ENCODE measurements around the gene DCAF5. TPM values are rescaled to one million over a fixed set of nuclear protein-coding genes. Genes with fewer than 3 reads are reported as not detected.

DCAF5 gene
- total RNA-seq, 1 donor from 2014 or later, result 48.3 TPM

GRCh38 chr14:69046476-69046860 is 106.5 kb downstream of the DCAF5 start:
- DNase-seq (ENCODE audit: low spot score), result no peak
- peaks cover 95% of the 10 kb centered on the region for H3K4me1 Mint-ChIP-seq (ENCODE audit: low read depth)
- no peaks in the 10 kb centered on the region for H3K27me3 Mint-ChIP-seq (ENCODE audit: low read depth)
- H3K4me3 Mint-ChIP-seq (ENCODE audit: unreplicated experiment), result no peak overlapping the region
- H3K27ac Mint-ChIP-seq (ENCODE audit: unreplicated experiment), result peak overlapping the region; percentile 95
- H3K9me3 Mint-ChIP-seq (ENCODE audit: low read depth), result no peaks in the 10 kb centered on the region
- TF ChIP-seq, protein P1, sequence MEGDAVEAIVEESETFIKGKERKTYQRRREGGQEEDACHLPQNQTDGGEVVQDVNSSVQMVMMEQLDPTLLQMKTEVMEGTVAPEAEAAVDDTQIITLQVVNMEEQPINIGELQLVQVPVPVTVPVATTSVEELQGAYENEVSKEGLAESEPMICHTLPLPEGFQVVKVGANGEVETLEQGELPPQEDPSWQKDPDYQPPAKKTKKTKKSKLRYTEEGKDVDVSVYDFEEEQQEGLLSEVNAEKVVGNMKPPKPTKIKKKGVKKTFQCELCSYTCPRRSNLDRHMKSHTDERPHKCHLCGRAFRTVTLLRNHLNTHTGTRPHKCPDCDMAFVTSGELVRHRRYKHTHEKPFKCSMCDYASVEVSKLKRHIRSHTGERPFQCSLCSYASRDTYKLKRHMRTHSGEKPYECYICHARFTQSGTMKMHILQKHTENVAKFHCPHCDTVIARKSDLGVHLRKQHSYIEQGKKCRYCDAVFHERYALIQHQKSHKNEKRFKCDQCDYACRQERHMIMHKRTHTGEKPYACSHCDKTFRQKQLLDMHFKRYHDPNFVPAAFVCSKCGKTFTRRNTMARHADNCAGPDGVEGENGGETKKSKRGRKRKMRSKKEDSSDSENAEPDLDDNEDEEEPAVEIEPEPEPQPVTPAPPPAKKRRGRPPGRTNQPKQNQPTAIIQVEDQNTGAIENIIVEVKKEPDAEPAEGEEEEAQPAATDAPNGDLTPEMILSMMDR (IDR thresholded peaks at IDR 0.05), result no peak
- no peaks in the 10 kb centered on the region for H3K36me3 Mint-ChIP-seq (ENCODE audit: low read depth)

DNA sequence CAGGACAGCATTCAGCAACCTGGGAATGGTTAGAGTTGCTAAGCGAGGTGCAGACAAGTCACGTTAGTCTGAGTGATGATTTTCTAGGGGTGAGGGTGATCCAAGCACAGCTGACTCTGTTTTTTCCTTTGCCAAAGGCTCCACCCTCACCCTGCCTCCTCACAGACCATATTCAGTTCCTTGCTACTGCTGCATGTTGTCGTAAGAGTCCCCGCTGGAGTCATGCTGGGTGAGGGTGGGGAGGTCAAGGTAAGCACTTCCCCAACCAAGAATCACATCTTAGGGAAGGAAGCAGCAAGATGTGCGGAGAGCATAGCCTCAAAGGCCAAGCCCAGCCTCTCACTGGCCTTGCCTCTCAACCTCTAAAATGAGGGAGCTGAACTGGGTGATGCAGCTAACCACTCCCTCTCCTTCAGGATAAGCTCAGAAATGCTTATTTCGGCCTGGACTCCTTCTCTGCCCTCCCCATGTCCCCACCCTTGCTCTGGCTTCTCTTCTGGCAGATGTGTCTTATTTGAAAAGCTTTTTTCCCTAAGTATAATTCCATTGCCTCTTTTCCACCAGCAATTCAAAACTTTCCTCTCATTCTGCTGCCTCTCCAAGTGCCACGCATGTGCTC is 107.0 kb downstream of the DCAF5 start:
- TF ChIP-seq, protein P1 (IDR thresholded peaks at IDR 0.05), result no peak
- no peaks in the 10 kb centered on the region for H3K27me3 Mint-ChIP-seq (ENCODE audit: low read depth)
- no peaks in the 10 kb centered on the region for H3K36me3 Mint-ChIP-seq (ENCODE audit: low read depth)
- peak overlapping the region; percentile 95 for H3K27ac Mint-ChIP-seq (ENCODE audit: unreplicated experiment)
- no peaks in the 10 kb centered on the region for H3K9me3 Mint-ChIP-seq (ENCODE audit: low read depth)
- H3K4me1 Mint-ChIP-seq (ENCODE audit: low read depth), result peaks cover 95% of the 10 kb centered on the region
- H3K4me3 Mint-ChIP-seq (ENCODE audit: unreplicated experiment), result no peak overlapping the region
- no peak for DNase-seq (ENCODE audit: low spot score)

GRCh38 chr14:69044965-69045555 is 107.9 kb downstream of the DCAF5 start:
- Mint-ChIP-seq H3K27me3 (ENCODE audit: low read depth) (no peaks in the 10 kb centered on the region), H3K36me3 (ENCODE audit: low read depth) (no peaks in the 10 kb centered on the region), H3K9me3 (ENCODE audit: low read depth) (no peaks in the 10 kb centered on the region), H3K27ac (ENCODE audit: unreplicated experiment) (peak overlapping the region; percentile 95), H3K4me1 (ENCODE audit: low read depth) (peaks cover 88% of the 10 kb centered on the region), H3K4me3 (ENCODE audit: unreplicated experiment) (no peak overlapping the region)
- no peak for DNase-seq (ENCODE audit: low spot score)
- TF ChIP-seq, protein P1 (IDR thresholded peaks at IDR 0.05), result no peak

GRCh38 chr14:69044296-69044695 is 108.6 kb downstream of the DCAF5 start:
- TF ChIP-seq, protein P1 (IDR thresholded peaks at IDR 0.05), result no peak
- H3K27me3 Mint-ChIP-seq (ENCODE audit: low read depth), result no peaks in the 10 kb centered on the region
- H3K27ac Mint-ChIP-seq (ENCODE audit: unreplicated experiment), result peak overlapping the region; percentile 95
- H3K4me3 Mint-ChIP-seq (ENCODE audit: unreplicated experiment), result no peak overlapping the region
- H3K36me3 Mint-ChIP-seq (ENCODE audit: low read depth), result no peaks in the 10 kb centered on the region
- no peaks in the 10 kb centered on the region for H3K9me3 Mint-ChIP-seq (ENCODE audit: low read depth)
- no peak for DNase-seq (ENCODE audit: low spot score)
- H3K4me1 Mint-ChIP-seq (ENCODE audit: low read depth), result peaks cover 88% of the 10 kb centered on the region

DNA sequence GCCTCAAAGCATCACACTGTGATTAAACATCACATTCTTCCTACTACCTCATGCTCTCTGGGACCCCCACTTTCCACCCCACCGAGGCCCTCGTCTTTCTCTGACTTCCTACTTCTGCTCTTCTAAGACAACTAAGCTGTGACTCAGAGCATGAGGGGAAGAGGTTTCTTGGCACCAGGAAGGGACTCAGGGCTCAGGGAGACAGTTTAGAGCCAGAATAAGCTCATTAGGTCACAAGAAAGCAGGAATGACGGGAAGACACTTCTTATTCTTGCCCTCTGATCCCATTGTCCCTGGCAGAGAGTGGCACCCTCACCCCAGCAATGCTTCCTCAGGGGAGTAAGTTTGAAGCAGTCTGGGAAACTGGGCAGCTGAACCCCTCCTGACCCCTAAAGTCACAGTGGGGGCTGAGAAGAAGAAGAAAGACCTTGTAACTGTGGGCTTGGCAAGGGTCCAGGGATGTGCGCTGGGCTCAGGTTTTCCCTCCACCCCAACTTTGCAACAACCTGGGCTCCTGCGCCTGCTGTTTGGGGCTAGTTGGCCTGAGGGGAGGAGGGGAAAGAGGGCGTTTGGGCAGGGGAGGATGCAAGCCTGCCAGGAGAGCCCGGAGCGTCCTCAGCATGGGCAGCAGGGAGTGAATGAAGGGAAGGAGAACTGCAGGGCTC is 109.2 kb downstream of the DCAF5 start:
- H3K36me3 Mint-ChIP-seq (ENCODE audit: low read depth), result no peaks in the 10 kb centered on the region
- DNase-seq (ENCODE audit: low spot score), result no peak
- TF ChIP-seq, protein P1 (IDR thresholded peaks at IDR 0.05), result no peak
- peaks cover 91% of the 10 kb centered on the region for H3K4me1 Mint-ChIP-seq (ENCODE audit: low read depth)
- no peaks in the 10 kb centered on the region for H3K27me3 Mint-ChIP-seq (ENCODE audit: low read depth)
- H3K27ac Mint-ChIP-seq (ENCODE audit: unreplicated experiment), result peak overlapping the region; percentile 95
- no peaks in the 10 kb centered on the region for H3K9me3 Mint-ChIP-seq (ENCODE audit: low read depth)
- H3K4me3 Mint-ChIP-seq (ENCODE audit: unreplicated experiment), result peak overlapping the region; percentile 17

Measured in chondrocyte (in vitro differentiated cells).